HG02884 (cell line): Measurements from ENCODE around the gene SND1.
"Not testable (repeated sequence)": the region's sequence is repeated elsewhere in the genome, so short reads cannot be mapped to it uniquely, and the experiment has no call there.

Experiments
- ATAC-seq: cut with Tn5 transposase; IDR thresholded peaks from one replicate; pipeline ENCODE4 v1.9.1; 2021; ENCODE audit warnings: mild to moderate bottlenecking, moderate library complexity; ENCODE audit not compliant: unreplicated experiment

SND1 gene

DNA sequence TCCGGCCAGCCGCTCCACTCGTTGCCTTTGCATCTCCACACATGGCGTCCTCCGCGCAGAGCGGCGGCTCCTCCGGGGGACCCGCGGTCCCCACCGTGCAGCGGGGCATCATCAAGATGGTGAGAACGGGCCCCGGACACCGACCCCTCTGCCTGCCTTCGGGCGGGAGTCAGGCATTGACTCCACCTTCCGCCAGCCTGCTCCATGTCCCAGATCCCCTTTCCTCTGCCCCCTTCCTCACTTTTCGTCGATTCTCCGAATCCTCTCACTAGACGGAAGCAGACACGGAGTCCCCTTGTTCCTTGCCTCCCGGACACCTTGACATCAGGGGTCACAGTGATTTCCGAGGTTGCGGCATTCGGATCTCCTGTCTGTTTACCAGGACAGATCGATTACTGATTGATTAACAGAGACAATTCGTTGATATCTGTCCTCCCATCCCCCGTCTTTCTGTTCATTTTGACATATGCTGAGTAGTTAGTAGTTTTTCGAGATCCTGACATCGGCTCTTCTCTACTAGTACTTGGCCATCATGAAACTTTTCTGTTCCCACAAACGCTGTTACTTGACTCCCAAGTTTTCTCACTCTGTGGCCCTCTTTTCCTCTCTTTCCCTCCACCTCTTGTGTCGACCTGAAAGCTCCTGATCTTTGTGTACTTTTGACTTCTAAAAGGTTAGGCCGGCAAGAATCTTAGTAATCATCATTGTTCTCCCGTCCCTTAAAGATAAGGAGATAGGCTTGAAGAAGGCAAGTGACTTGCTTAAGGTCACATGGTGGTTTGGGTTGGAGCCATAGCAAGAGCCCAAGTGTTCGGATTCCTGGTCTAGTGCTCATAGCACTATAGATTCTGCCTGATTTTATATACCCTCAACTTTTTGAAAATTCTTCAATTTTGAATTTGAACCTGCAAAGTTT, 597 bp downstream of the SND1 start:
- peak; percentile 4 for ATAC-seq

- no peak for ATAC-seq
These were observed 1.4 kb downstream of the SND1 start for GRCh38 chr7:127653396-127653795.

- ATAC-seq = no peak
These were observed 2.7 kb downstream of the SND1 start for GRCh38 chr7:127654404-127655394.

- ATAC-seq = no peak
These were observed 3.7 kb downstream of the SND1 start for GRCh38 chr7:127655720-127656119.

GRCh38 chr7:127657500-127657899, 5.5 kb downstream of the SND1 start:
- no peak for ATAC-seq

DNA sequence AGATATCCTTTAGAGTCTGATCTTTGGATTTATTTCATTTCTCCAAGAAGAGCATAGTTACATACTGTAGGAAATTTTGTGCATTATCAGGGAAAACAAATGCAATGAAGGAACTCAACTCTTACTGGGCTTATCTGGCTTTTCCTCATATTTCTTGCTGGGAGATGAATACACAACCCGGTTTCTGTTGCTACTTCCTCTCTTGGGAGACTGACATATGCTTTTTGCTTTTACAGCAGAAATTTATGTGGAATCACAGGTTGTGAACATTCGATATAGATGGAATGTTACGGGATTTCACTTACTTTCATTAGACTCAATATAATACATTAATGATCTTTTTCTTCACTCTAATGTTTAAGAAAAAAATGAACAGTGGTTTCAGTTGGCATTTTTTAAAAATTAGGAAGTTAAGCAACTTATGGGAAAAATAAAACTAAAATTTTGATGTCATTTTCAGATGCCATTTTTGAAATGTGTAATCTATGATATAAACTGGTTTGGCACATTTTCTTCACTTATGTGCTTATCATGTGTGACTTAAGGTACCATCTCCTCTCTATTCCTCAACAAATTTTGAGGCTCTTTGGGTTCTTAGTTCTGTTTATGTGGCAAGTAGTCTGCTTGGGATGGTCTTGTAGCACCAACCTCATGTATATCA, 7.1 kb downstream of the SND1 start:
- no peak for ATAC-seq

DNA sequence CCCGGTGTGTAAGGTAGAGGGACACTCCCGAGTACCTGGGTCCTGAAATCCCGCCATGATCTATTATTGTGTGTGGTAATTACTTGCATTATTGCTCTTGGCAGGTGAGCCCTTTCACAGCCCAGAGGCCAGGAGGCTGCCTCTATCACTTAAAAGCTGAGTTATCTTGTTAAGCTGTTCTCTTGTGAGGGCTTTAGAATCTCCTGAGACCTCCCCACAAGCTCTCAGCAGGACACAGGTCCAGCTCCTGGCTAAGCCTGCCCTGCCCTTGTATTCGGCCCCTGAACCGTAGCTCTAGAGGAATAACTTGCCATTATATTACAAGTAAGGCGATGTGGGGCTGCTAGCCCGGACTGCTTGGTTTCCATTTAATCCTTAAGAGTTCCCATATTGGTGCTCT, 13.9 kb downstream of the SND1 start:
- no peak for ATAC-seq

DNA sequence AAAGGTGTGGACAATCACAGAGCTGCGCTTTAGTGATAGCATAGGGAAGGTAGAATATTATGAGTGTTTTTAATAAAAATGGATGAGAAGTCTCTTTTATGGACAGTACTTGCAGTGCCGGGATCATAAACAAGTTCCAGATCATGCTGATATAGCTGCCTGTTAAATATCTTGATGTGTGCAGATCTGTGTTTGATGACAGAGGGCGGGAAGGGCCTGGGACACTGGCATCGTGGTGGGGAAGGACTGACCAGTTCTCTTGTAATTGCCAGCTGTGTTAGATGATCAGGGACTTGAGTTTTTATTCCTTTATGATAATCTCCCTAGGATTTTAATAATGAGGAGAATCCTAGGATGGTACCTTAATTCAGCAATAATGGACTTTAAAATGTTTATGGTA, 14.6 kb downstream of the SND1 start:
- no peak for ATAC-seq

DNA sequence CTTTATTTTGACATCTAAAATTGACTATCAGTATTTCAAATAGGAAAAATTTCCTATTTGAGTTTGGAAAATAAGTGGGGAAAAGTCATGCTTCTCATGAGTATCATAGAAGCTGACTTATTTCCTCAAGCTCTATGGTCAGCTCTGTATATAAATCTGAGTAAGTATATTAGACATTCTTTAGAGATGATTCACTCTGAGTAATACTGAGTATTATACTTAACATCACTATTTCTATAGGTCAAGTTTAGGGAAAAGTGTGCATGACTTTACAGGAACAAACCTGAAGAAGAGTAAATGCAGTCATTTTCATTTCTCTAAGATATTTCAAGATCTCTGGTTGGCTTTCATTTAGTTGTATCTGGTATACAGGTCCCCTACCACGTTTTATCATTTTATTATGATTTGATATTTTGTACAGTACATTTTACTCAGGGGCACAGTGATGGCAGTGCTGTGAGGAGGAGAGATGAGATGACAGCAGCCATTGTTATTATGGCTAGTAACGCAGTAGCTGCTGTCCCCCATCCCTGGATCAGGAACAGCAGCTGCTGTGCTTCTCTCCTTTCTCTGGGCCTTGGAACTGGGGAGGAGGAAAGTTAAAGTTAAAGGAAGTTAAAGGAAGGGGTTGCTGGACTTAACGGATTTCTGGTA, 15.2 kb downstream of the SND1 start:
- ATAC-seq = peak; percentile 73

- ATAC-seq = no peak
These were observed 16.0 kb downstream of the SND1 start for GRCh38 chr7:127667759-127668530.

DNA sequence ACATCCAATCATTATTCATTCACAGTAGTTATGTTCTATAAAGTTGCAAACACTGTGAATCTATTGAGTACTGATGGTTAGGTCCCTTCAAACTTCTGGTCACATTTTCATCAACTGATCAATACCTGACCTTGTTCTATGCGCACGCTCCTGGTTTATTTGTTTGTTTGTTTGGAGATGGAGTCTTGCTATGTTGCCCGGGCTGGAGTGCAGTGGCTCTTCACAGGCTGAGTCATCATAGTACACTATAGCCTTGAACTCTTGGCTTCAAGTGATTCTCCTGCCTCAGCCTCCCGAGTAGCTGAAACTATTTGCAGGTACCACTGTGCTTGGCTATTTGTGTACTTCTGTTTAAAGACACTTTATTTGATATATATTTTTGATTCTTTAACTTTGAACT, 19.3 kb downstream of the SND1 start:
- no peak for ATAC-seq

GRCh38 chr7:127673902-127674301, 21.9 kb downstream of the SND1 start:
- no peak for ATAC-seq

- ATAC-seq = no peak
These were observed 22.4 kb downstream of the SND1 start for GRCh38 chr7:127674361-127674760.

GRCh38 chr7:127674923-127675322, 22.9 kb downstream of the SND1 start:
- not testable (repeated sequence) for ATAC-seq

DNA sequence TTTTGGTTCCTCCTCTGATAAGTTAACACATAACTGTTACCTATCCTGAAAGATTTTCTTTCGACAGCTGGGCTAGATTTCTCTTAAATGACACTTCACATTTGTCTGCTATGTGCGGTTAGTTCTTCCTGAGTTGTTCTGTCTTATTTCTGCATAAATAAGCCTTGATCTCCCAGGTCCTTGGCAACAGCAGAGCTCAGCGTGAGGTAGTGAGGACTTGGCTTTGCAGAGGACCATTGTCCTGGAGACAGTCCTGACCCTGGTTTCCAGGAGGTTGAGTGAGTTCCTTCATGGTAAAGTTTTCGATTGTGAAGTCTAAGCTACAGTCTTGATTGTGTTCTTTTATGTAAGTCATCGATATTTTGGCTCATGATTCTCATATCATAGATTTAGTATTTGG, 23.7 kb downstream of the SND1 start:
- ATAC-seq = no peak

GRCh38 chr7:127677433-127678230, 25.6 kb downstream of the SND1 start:
- ATAC-seq = no peak

DNA sequence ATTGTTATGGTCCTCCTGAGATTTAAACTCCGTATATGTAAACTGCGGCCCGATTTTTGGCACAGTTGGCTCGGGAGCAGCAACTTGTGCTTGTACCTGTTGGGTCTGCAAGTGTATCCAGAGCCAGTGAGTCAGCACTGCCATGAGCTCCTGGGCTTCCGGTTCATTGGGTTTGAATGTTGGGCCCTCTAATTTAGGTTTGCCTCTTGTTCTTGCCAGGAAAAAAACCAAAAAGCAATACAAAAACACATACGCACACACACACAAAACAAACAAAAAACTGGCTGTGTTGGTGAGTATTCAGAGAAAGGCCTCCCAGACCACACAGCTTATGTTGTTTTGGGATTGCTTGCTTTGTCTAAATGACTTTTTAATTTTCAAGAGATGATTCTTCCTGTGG, 26.3 kb downstream of the SND1 start:
- ATAC-seq = no peak

GRCh38 chr7:127678947-127679346, 27.0 kb downstream of the SND1 start:
- ATAC-seq = peak; percentile 86

GRCh38 chr7:127680983-127681382, 29.0 kb downstream of the SND1 start:
- no peak for ATAC-seq
